Neuron (in vitro differentiated cells): ENCODE results near the gene GFPT2.

Source experiments
- H2AFZ ChIP-seq: one replicate; pipeline ENCODE4 v1.6.1; 2013; ENCODE audit warnings: low read depth, mild to moderate bottlenecking, inconsistent platforms, low read length, moderate library complexity
- H3K27me3 ChIP-seq: one replicate; pipeline ENCODE4 v1.6.1; 2013; ENCODE audit warnings: low read length; ENCODE audit not compliant: insufficient read depth
- H3K36me3 ChIP-seq: one replicate; pipeline ENCODE4 v1.6.1; 2013; ENCODE audit warnings: low read length; ENCODE audit not compliant: insufficient read depth
- H3K4me1 ChIP-seq: one replicate; pipeline ENCODE4 v1.6.1; 2013; ENCODE audit warnings: low read length; ENCODE audit not compliant: insufficient read depth
- H3K4me3 ChIP-seq: 2 replicates; pipeline ENCODE4 v1.5.1; 2013; ENCODE audit warnings: mild to moderate bottlenecking, low read length, moderate library complexity
- H3K9me3 ChIP-seq: one replicate; pipeline ENCODE4 v1.6.1; 2013; ENCODE audit warnings: low read length

Gene GFPT2

GRCh38 chr5:180387798-180388197 lies 34.7 kb upstream of the GFPT2 start:
- Histone ChIP-seq H3K4me1 (no peaks in the 10 kb centered on the region), H3K4me3 (no peak overlapping the region), H2AFZ (no peak overlapping the region), H3K27me3 (no peaks in the 10 kb centered on the region), H3K9me3 (no peaks in the 10 kb centered on the region), H3K36me3 (no peaks in the 10 kb centered on the region)

GRCh38 chr5:180382926-180383325 lies 29.8 kb upstream of the GFPT2 start:
- no peaks in the 10 kb centered on the region for H3K4me1 ChIP-seq
- H3K36me3 ChIP-seq, result no peaks in the 10 kb centered on the region
- peaks cover 22% of the 10 kb centered on the region for H3K27me3 ChIP-seq
- H2AFZ ChIP-seq, result no peak overlapping the region
- H3K9me3 ChIP-seq, result no peaks in the 10 kb centered on the region
- H3K4me3 ChIP-seq, result no peak overlapping the region

- H3K4me3 ChIP-seq, result no peak overlapping the region
- no peak overlapping the region for H2AFZ ChIP-seq
- peaks cover 22% of the 10 kb centered on the region for H3K27me3 ChIP-seq
- no peaks in the 10 kb centered on the region for H3K4me1 ChIP-seq
- no peaks in the 10 kb centered on the region for H3K36me3 ChIP-seq
- no peaks in the 10 kb centered on the region for H3K9me3 ChIP-seq
These were observed 28.8 kb upstream of the GFPT2 start for GRCh38 chr5:180381851-180382480.

GRCh38 chr5:180381428-180381827 lies 28.3 kb upstream of the GFPT2 start:
- H2AFZ ChIP-seq, result no peak overlapping the region
- H3K4me1 ChIP-seq, result no peaks in the 10 kb centered on the region
- H3K4me3 ChIP-seq, result no peak overlapping the region
- no peaks in the 10 kb centered on the region for H3K9me3 ChIP-seq
- peaks cover 22% of the 10 kb centered on the region for H3K27me3 ChIP-seq
- H3K36me3 ChIP-seq, result no peaks in the 10 kb centered on the region

- H3K9me3 ChIP-seq, result no peaks in the 10 kb centered on the region
- H3K4me3 ChIP-seq, result no peak overlapping the region
- no peak overlapping the region for H2AFZ ChIP-seq
- H3K36me3 ChIP-seq, result no peaks in the 10 kb centered on the region
- no peaks in the 10 kb centered on the region for H3K4me1 ChIP-seq
- H3K27me3 ChIP-seq, result peaks cover 22% of the 10 kb centered on the region
These were observed 27.7 kb upstream of the GFPT2 start for GRCh38 chr5:180380856-180381255.

- Histone ChIP-seq H3K27me3 (peaks cover 22% of the 10 kb centered on the region), H2AFZ (no peak overlapping the region), H3K4me3 (no peak overlapping the region), H3K9me3 (no peaks in the 10 kb centered on the region), H3K4me1 (no peaks in the 10 kb centered on the region), H3K36me3 (no peaks in the 10 kb centered on the region)
These were observed 27.3 kb upstream of the GFPT2 start for GRCh38 chr5:180380441-180380840.

- Histone ChIP-seq H3K4me1 (no peaks in the 10 kb centered on the region), H3K4me3 (no peak overlapping the region), H3K9me3 (no peaks in the 10 kb centered on the region), H3K36me3 (no peaks in the 10 kb centered on the region), H2AFZ (no peak overlapping the region), H3K27me3 (peaks cover 22% of the 10 kb centered on the region)
These were observed 26.4 kb upstream of the GFPT2 start for GRCh38 chr5:180379355-180380070.

GRCh38 chr5:180378438-180379344 lies 25.6 kb upstream of the GFPT2 start:
- no peaks in the 10 kb centered on the region for H3K4me1 ChIP-seq
- H3K36me3 ChIP-seq, result no peaks in the 10 kb centered on the region
- no peak overlapping the region for H2AFZ ChIP-seq
- H3K27me3 ChIP-seq, result peaks cover 22% of the 10 kb centered on the region
- no peaks in the 10 kb centered on the region for H3K9me3 ChIP-seq
- no peak overlapping the region for H3K4me3 ChIP-seq

- H2AFZ ChIP-seq, result no peak overlapping the region
- H3K36me3 ChIP-seq, result no peaks in the 10 kb centered on the region
- no peaks in the 10 kb centered on the region for H3K9me3 ChIP-seq
- H3K4me1 ChIP-seq, result no peaks in the 10 kb centered on the region
- H3K27me3 ChIP-seq, result peaks cover 22% of the 10 kb centered on the region
- no peak overlapping the region for H3K4me3 ChIP-seq
These were observed 24.5 kb upstream of the GFPT2 start for GRCh38 chr5:180377556-180378197.

- Histone ChIP-seq H3K36me3 (no peaks in the 10 kb centered on the region), H3K9me3 (no peaks in the 10 kb centered on the region), H3K4me1 (no peaks in the 10 kb centered on the region), H2AFZ (no peak overlapping the region), H3K4me3 (no peak overlapping the region), H3K27me3 (peaks cover 22% of the 10 kb centered on the region)
These were observed 23.4 kb upstream of the GFPT2 start for GRCh38 chr5:180376511-180376910.

- H3K27me3 ChIP-seq, result peaks cover 20% of the 10 kb centered on the region
- H3K4me3 ChIP-seq, result no peak overlapping the region
- H2AFZ ChIP-seq, result no peak overlapping the region
- no peaks in the 10 kb centered on the region for H3K4me1 ChIP-seq
- H3K36me3 ChIP-seq, result no peaks in the 10 kb centered on the region
- no peaks in the 10 kb centered on the region for H3K9me3 ChIP-seq
These were observed 22.8 kb upstream of the GFPT2 start for GRCh38 chr5:180375955-180376354.

GRCh38 chr5:180375291-180375690 lies 22.2 kb upstream of the GFPT2 start:
- no peak overlapping the region for H2AFZ ChIP-seq
- H3K9me3 ChIP-seq, result no peaks in the 10 kb centered on the region
- H3K4me3 ChIP-seq, result no peak overlapping the region
- no peaks in the 10 kb centered on the region for H3K4me1 ChIP-seq
- peaks cover 14% of the 10 kb centered on the region for H3K27me3 ChIP-seq
- no peaks in the 10 kb centered on the region for H3K36me3 ChIP-seq

GRCh38 chr5:180373870-180374269 lies 20.7 kb upstream of the GFPT2 start:
- Histone ChIP-seq H3K36me3 (no peaks in the 10 kb centered on the region), H2AFZ (no peak overlapping the region), H3K27me3 (peaks cover 2% of the 10 kb centered on the region), H3K9me3 (no peaks in the 10 kb centered on the region), H3K4me3 (no peak overlapping the region), H3K4me1 (no peaks in the 10 kb centered on the region)
